IPS DF 19.7 (cell line): ENCODE measurements around the gene EXOSC5.
"Not testable (repeated sequence)": the region's sequence is repeated elsewhere in the genome, so short reads cannot be mapped to it uniquely, and the experiment has no call there.

Experiments used
- DNase-seq: peaks from one replicate; pipeline ENCODE4 v3.0.0-alpha.2; 2013; ENCODE audit warnings: low read depth, low spot score

The EXOSC5 gene

DNA sequence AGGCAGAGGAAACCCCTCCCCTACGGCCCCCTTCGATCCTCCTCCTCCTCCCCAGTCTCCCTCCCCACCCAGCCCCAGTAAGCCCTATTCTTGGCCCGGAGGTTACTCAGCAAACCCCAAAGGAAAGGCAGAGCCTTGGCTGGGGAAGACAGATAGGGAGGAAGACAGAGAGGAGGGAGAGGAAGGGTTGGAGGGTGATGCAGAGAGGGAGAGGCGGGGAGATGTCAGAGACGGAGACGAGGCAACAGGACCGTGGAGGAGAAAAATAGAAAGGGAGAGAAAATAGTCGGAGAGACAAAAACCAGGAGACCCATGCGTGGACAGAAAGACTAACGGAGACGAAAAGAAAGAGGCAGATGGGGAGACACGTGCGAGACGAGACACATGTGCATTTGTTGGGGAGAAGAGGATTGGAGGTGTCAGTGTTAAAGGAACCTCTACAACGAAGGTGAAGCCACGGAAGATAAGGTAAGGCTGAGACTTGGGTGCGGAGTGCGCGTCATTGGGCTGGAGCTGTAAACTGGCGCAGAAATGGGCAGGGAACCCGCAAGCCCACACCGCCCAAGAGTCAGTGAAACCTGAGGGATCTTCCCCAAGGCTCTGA, 46.3 kb downstream of the EXOSC5 start:
- no peak for DNase-seq

DNA sequence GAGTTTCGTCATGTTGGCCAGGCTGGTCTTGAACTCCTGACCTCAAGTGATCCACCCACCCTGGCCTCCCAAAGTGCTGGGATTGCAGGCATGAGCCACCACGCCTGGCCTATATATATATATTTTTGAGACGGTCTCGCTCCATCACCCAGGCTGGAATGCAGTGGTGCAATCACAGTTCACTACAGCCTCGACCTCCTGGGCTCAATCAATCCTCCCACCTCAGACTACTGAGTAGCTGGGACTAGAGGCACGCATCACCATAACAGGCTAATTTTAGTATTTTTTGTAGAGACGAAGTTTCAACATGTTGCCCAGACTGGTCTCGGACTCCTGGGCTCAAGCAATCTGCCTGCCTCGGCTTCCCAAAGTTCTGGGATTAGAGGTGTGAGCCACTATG, 50.2 kb downstream of the EXOSC5 start:
- DNase-seq, result not testable (repeated sequence)

DNA sequence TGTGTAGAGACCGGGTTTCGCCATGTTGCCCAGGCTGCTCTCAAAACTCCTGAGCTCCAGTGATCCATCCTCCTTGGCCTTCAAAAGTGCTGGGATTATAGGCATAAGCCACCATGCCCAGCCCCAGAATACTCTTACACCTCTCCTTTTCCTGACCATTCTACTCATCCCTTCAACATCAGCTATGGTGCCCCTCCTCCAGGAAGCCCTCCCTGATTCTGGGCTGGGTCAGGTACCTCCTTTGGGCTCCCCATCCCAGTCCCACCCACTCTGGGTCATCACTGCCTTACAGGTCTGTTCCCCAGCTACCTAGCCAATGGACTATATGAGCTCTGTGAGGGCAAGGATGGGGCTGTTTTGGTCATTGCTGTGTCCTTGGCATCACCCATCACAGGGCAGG, 53.0 kb downstream of the EXOSC5 start:
- no peak for DNase-seq

DNA sequence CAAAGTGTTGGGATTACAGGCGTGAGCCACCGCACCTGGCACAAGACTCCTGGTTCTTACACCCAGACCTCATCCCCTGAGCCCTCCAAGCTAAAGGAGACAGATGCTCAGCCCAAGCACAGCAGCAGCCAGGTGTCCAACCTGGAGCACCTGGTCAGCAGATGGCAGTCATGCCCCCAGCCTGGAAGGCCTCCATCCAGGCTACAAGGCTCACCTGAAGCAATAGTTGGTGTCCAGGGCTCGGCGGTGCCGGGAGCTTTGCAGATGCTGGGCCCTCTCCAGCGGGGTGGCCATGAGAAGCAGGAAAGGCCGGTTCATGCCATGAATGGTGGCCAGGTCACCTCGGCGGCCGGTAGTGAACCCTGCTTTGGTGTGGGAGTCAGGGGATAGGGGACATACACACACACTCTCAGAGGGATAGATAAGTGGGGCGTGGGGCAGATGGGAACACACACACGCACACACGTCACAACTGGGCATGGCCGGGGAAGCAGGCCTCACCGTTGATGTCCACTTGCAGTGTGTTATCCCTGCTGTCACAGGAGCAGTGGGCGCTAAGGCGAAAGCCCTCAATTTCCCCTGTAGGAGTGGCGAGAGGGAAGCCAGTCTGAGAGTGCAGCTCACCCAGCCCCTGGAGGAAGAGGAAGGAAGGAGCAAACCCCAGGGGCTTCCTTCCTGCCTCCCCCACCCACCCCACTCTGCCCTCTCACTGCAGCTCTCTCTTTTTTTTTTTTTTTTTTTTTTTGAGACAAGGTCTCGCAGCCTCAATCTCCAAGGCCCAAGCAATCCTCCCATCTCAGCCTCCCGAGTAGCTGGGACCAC, 55.3 kb downstream of the EXOSC5 start:
- DNase-seq, result no peak

DNA sequence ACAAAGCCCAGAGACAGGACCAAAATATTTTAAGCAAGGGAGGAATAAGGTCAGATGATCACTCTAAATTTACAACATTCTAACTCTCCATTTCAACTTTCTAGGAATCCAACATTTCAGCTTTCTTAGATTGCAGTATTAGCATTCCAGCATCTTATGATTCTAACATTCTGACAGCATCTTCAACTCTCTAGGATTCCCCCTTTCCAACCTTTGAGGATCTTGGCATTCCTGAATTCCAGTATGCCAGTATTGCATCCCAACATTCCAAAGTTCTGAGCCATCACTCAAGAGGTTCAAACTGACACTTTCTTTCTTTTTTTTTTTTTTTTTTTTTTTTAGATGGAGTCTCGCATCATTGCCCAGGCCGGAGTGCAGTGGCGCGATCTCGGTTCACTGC, 57.2 kb downstream of the EXOSC5 start:
- no peak for DNase-seq
